Cerebellar cortex (tissue), 1 donor: ENCODE results near the gene ADAMTS4.

ENCODE experiments used
- DNase-seq: peaks from one replicate; pipeline ENCODE4 v3.0.0-alpha.2; 2015; ENCODE audit warnings: low spot score

The ADAMTS4 gene

DNA sequence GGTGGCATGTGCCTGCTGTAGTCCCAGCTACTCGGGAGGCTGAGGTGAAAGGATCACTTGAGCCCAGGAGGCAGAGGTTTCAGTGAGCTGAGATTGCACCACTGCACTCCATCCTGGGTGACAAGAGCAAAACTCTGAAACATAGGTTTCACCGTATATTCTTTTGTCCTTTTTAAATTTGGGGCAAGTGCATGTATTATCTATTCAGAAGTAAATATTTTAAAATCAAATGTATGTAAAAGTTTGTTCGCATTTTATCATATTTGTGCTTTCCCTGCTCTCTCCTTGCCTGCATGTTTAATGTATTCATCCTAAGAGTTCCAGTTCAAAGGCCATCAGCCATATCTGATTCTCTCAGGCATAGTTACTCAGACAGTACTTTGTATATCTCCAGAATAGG, 53.0 kb downstream of the ADAMTS4 start:
- no peak for DNase-seq

- no peak for DNase-seq
Measured at GRCh38 chr1:161140755-161141400, 58.0 kb downstream of the ADAMTS4 start.

DNA sequence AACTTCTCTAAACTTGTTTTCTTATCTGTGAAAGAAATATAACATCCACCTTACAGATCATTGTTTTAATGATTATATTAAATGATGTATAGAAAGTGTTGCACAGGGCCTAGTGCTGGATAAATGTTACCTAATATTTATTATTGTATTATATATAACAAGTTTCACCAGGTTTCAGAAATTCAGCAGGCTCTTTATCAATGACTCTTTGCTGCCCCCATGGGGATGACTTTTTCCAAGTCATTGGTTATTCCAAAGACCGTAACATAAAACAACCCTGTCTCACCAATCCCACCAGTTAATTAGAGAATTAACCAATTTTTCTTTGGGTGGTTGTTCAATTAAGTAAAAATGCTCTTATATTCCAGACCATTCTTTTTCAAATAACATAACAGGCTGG, 59.1 kb downstream of the ADAMTS4 start:
- peak; percentile 41 for DNase-seq

- DNase-seq, result no peak
Measured at GRCh38 chr1:161138431-161138830, 60.4 kb downstream of the ADAMTS4 start.

DNA sequence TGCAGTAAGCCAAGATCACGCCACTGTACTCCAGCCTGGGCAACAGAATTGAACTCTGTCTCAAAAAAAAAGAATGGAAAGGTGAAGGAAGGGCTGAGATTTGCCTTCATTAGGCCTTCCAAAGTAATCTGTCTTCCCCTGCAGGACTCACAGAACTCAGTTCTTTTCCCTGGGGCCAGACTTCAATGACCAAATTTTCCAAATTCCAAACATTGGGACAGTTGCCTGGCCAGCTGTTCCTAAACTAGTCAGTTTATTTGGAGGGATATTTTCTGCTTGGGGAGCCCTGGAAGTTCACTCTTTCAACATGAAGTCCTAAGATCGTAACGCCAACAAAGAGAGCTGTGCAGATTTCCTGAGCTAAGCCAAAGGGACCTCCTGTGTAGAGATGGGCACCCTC, 61.0 kb downstream of the ADAMTS4 start:
- DNase-seq, result no peak
